ENCODE measurements around the gene SFRP2.

DNA sequence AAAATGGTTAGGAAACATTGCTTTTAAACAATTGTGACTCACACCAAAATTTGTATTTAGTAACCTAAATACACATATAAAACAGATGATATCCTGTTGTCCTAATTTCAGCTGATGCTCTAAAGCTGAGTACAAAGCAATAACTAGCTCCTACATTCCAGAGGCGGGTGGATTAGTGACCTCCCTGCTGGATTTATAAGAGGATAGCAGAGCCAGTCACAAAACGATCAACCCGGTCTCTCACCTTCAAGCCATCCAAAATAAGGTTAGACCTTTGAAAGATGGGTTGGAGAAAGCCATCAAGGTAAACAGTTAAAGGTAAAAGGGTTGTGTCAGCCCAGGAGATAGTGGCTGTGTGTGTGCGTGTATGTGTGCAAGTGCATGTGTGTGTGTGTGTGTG is 43.2 kb upstream of the SFRP2 start:
- TF ChIP-seq, protein P1, sequence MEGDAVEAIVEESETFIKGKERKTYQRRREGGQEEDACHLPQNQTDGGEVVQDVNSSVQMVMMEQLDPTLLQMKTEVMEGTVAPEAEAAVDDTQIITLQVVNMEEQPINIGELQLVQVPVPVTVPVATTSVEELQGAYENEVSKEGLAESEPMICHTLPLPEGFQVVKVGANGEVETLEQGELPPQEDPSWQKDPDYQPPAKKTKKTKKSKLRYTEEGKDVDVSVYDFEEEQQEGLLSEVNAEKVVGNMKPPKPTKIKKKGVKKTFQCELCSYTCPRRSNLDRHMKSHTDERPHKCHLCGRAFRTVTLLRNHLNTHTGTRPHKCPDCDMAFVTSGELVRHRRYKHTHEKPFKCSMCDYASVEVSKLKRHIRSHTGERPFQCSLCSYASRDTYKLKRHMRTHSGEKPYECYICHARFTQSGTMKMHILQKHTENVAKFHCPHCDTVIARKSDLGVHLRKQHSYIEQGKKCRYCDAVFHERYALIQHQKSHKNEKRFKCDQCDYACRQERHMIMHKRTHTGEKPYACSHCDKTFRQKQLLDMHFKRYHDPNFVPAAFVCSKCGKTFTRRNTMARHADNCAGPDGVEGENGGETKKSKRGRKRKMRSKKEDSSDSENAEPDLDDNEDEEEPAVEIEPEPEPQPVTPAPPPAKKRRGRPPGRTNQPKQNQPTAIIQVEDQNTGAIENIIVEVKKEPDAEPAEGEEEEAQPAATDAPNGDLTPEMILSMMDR (conservative IDR thresholded peaks at IDR 0.05) = no peak
- TF ChIP-seq EZH2 (IDR thresholded peaks at IDR 0.05; ENCODE audit: low read depth) = no peak
